ENCODE data around the gene USP20.

Gene USP20

DNA sequence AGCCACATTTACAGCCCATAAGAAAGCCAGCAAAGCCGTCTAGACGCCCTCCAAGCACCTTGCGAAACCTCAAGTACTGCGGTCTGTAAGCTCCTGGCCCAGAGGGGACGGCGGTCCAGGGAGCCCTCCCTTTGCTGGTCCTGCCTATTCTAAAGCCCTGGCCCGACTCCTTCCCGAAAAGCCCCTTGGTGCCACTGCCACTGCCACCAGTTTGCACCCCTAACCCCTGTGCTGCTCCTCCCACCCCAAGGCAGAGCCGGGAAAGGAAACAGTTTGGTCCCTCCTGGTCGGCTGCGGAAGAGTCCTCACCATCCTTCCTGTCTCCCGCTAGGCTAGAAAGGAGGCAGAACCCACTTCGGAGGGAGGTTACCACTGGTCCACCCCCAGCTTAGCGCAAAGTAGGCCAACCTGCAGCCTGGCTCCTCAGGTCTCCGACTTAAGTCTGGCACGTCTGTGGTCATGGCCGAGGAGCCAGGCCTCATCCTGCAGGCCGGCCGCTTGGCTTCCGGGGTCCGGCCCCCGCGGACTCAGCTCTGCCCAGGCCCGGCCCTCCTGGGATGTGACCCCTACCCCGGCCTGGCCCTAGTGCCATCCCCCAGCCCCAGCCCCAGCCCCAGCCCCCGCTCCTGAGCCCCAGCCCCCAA lies 12.2 kb upstream of the USP20 start:
- DNase-seq (ENCODE audit: extremely low read depth in 1 of 2, low read depth in 1 of 2), result no peak

DNA sequence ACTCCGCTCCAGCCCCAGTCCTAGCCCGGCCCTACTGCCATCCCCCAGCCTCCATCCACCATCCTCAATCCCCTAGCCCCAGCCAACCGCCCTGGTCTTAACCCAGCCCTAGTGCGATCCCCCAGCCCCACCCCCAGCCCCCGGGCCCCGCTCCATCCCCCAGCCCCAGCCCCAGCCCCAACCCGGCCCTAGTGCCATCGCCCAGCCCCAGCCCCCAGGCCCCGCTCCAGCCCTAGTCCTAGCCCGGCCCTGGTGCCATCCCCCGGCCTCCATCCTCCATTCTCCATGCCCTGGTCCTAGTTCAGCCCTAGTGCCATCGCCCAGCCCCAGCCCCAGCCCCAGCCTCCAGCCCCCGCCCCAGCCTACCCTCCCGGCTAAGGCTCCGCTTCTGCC lies 11.7 kb upstream of the USP20 start:
- no peak for DNase-seq (ENCODE audit: extremely low read depth in 1 of 2, low read depth in 1 of 2)

DNA sequence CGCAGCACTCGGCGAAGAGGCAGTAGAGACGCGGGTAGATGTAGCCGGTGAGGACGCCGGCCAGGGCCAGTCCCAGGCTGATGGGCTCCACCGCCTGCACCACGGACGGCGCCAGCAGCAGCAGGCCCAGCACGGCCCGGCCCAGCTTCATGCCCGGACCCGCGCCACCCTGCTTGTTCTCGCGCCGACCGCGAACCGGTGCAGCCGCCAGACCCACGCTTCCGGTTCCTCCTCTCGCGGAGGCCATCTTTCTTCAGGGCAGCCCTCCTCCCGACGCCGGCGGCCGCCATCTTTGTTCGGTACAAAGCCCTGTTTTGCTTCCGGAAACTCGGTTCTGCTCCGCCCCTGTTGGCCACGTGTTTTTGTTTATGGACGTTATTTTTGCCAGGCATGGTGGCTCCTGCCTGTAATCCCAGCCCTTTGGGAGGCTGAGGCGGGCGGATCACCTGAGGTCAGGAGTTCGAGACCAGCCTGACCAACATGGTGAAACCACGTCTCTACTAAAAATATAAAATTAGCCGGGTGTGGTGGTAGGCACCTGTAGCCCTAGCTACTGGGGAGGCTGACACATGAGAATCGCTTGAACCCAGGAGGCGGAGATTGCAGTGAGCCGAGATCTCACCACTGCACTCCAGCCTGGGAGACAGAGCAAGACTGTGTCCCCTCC lies 11.2 kb upstream of the USP20 start, which contains the start of gene TOR1A:
TOR1A (minus strand) TSS at position 202 of the 667 bp plus-strand sequence; CDS start at position 151, 51 bp downstream.
- peak; percentile 76 to 86 for DNase-seq (ENCODE audit: extremely low read depth in 1 of 2, low read depth in 1 of 2)

DNA sequence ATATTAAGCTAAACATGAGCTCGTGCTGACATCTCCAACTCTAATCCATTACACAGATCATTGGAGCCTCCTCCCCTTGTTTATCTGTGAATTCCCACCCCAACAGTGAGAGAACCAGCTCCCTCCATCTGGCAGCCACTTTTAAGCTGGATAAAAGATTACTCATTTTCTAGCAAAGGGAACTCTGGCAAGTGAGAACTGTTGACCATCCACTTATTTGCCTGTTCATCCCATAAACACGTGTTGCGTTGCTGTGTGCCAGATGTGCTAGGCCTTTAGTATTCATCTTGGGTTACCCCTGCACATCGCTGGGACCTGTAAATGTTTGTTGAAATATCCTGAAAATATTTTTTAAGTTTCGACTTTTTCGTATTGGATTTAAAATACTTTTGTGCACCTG lies 8.9 kb upstream of the USP20 start:
- DNase-seq (ENCODE audit: extremely low read depth in 1 of 2, low read depth in 1 of 2), result no peak

DNA sequence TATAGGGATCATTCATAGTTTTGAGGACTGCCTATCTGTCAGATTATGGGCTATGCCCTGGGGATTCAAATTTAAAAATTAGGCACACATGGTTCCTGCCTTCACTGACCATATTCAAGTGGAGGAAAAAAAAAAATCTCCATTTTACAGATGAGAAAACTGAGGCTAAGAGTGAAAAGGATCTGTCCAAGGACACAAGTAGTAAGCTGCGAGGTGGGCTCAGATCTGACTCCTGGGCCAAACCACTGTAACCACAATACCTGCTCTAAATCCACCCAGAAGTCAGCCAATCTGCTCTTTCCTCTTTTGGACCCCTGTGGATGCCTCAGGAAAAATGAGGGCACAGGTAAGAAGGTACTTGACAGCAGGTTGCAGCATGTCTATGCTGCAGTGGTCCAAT lies 8.5 kb upstream of the USP20 start:
- DNase-seq (ENCODE audit: extremely low read depth in 1 of 2, low read depth in 1 of 2), result no peak

DNA sequence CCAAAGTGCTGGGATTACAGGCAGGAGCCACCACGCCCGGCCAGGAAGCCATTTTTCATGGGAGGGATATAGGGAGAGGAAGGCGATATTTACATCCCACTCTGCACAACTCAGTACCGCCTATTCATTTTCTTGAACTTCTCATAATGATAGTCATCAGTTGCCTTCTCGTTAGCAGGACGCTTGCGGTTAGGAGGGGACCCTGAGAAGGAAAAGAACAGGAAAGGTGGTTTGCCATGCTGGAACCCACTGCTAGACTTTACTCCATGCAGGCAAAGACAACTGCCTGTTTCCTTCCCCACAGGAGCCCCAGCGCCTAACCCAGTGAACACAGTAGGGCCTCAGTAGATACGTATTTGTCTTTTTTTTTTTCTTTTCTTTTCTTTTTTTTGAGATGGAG lies 7.2 kb upstream of the USP20 start:
- no peak for DNase-seq (ENCODE audit: extremely low read depth in 1 of 2, low read depth in 1 of 2)

DNA sequence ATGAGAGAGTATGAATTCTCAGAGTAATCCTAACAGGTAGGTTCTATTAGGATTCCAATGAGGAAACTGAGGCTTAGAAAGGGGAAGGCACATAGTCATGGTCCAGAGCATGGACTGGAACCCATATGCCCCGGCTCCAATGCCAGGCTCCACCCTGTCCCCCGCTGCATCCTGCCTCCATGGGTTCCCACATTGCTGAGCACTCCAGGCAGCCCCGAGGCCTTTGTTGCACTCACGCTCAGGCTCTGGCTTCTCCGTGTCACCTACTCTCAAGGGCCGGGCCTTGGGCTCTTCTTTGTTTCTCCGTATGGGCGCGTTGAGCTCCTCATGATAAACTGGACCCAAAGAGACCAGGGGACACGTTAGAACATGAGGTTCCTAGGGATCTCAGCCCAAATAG lies 6.3 kb upstream of the USP20 start:
- no peak for DNase-seq (ENCODE audit: extremely low read depth in 1 of 2, low read depth in 1 of 2)

DNA sequence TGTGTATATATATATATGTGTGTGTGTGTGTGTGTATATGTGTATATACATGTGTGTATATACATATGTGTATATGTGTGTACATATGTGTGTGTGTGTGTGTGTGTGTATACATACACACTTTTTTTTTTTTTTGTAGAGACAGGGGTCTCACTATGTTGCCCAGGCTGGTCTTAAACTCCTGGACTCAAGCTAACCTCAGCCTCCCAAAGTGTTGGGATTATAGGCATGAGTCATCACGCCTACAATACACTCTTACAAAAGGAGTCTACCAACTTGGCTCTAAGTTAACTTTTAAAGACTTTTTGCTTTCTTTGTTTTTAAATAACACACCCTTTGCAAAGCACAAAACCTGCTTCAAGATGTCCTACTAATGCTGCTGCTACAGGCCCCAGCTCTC lies 2.3 kb upstream of the USP20 start:
- DNase-seq (ENCODE audit: extremely low read depth in 1 of 2, low read depth in 1 of 2), result no peak

DNA sequence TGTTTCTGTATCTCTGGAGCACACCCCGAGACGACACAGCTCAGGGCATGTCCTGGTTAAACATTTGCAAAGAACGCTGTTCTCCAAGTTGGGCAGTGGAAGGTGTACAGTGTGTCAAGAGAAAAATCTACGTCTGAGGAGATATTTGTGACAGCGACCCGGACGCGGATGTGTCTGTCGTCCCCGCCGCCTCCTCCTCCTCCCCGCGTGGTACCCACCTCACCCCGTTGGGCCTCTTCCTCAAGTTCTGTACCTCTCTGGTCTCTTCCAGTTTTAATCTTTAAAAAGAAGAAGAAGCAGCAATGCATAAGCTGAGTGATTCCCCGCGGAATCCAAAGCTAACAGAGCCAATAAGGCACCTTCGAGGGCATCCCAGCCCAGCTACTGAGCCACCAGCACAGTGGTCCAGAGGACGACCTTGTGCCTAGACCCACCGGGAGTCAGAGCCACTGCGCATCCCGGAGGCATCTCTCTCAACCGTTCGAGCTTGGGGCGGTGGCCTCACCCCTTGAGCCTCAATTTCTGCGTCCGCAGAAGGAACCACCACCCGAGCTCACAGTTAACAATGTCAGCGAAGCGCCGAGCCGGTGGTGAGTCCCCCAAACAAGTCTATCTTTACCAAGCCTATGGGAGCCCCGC lies 650 bp upstream of the USP20 start:
- no peak for DNase-seq (ENCODE audit: extremely low read depth in 1 of 2, low read depth in 1 of 2)

DNA sequence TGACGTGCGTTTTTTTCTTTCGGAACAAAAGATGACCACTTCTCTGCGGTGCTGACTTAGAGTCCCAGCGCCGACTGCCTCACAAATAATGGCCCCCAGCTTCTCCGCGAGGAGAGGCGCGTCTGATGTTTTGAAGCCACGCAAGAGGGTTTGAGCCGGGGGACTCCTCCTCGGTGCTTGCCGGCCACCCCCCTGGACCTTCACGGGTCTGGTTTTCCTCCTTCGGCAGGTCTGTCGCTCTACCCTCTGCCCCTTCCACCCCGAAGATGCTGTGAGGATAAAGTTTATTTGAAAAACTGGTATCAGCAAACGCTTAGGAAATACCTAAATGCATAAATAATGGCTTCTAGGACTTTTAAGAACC lies 584 bp downstream of the USP20 start:
- DNase-seq (ENCODE audit: extremely low read depth in 1 of 2, low read depth in 1 of 2), result no peak

DNA sequence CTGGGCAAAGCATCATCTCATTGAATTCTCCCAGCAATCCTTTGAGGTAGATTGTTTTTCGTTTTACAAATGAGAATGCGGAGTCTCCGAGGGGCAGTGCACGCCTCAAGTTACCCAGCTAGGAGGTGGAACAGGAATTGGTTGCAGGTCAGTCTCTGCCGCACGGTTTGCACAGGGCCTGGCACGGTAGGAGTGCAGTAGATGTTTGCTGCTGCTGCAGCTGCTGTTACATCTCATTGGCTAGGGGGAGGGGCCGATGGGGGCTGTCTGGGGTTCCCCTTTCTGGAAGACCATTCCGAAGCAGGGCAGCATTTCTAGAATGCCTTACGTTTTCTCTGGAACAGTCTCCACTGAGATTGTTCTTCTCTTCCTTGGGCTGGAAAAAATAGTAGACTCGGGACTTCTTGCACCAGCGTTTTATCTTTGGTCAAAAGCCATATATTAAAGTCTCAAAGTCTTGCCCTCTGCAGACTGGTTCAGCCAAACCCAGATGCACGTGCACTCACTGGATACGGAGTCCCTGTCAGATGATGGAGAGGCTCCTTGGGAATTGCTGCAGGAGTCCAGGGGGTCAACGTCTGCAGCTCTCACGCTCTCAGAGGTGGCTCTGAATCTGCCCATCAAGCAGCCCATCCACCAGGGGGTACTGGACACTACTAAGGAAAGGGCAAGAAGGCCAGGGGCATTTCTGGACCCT lies 1.2 kb downstream of the USP20 start:
- no peak for DNase-seq (ENCODE audit: extremely low read depth in 1 of 2, low read depth in 1 of 2)

DNA sequence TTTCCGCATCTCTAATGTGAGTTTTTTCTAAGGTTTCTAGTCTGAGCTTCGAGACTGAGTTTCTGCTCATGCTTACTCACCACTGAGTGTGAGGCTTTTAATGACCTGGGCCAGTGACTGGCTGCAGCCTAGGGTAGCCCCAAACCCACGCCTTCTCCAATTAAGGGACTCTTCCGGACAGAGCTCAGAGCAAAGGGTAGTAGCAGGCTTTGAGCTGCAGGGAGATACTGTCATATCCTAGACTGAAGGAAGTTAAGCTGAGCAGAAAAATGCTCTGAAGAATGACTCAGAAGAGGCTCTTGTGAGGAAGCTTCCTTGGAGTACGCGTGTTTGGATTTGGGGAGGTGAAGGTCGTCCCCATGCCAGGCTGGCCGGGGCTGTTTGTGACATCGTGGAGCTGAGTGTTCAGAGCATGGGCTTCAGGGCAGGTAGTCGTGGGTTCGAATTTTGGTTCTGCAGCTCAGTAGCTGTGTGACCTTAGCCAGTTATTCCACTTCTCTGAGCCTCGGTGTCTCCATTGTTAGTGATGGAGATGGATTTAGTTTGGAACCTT lies 3.5 kb downstream of the USP20 start:
- no peak for DNase-seq (ENCODE audit: extremely low read depth in 1 of 2, low read depth in 1 of 2)

DNA sequence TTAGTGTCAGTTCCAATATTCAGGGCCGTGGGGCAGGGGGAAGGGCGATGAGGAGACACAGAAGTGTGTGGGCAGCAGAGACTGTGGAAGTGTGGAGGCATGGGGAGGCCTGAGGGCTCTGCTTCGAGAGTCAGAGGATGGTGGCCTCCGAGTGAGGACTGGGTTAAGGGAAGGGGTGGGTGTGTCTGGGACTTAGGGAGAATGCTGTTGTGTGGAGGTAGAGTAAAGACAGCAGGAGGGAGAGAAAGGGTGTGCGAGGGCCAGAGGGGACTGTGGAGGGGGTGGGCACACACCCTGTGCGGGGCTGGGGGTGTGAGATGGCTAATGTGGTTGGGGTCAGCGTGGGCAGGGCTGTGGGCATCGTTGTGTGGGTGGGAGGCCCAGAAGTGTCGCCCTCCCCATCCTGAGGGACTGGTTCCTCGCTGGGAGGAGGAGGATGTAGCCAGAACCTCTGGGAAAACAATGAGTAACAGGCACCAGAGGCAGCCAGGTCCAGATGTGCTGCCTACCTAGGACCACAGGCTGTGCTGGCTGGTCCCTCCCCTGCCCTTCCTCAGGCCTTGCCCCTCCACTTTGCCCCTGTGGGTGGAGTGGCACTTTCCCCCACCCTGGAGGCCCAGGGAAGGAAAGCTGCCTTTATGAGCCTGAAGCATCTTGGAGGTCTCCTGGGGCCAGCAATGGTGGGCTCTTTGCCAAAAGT lies 4.2 kb downstream of the USP20 start:
- no peak for DNase-seq (ENCODE audit: extremely low read depth in 1 of 2, low read depth in 1 of 2)

DNA sequence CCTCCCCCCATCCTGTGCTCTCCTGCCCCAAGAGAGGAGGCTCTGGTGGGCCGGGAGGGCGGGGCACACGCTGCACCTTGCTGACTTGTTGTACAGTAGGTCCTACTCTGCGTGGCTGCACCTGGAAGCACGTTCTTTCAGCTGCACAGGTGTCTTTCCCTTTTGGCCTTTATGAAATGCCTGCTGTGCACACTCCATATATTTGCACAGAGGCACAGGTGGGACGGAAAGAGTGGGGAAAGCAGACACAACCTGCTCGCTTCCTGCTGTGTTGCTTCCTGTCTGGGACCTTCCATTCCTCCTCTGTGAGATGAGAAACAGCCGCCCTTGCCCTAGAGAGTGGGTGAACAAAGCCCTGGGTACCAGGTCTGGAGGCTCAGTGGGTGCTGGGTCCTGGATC lies 4.8 kb downstream of the USP20 start:
- no peak for DNase-seq (ENCODE audit: extremely low read depth in 1 of 2, low read depth in 1 of 2)

DNA sequence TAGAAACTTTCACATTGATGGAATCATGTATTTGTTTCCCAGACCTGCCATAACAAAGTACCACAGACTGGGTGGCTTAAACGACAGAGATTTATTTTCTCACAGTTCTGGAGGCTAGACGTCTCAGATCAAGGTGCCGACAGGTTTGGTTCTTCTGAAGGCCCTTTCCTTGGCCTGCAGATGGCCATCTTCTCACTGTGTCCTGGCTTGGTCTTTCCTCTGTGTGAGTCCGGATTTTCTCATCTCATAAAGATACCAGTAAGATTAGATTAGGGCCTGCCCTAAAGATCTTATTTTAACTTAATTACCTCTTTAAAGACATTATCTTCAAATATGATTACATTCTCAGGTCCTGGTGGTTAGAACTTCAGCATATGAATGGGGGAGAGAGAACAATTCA lies 5.8 kb downstream of the USP20 start:
- DNase-seq (ENCODE audit: extremely low read depth in 1 of 2, low read depth in 1 of 2), result no peak

DNA sequence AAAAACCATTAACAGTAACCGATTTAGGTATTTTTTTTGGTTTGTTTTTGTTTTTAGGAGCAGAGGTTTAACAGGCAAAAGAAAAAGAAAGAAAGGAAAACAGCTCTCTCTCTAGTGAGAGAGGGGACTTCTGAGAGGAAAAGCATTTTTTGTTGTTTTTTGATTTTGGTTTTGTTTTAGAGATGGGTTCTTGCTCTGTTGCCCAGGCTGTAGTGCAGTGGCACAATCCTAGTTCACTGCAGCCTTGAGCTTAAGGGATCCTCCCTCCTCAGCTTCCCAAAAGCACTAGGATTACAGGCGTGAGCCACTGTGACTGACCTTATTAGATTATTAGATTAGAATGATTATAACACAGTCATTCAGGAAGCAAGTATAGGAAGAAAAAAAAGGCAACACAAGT lies 10.1 kb downstream of the USP20 start:
- DNase-seq (ENCODE audit: extremely low read depth in 1 of 2, low read depth in 1 of 2), result no peak

DNA sequence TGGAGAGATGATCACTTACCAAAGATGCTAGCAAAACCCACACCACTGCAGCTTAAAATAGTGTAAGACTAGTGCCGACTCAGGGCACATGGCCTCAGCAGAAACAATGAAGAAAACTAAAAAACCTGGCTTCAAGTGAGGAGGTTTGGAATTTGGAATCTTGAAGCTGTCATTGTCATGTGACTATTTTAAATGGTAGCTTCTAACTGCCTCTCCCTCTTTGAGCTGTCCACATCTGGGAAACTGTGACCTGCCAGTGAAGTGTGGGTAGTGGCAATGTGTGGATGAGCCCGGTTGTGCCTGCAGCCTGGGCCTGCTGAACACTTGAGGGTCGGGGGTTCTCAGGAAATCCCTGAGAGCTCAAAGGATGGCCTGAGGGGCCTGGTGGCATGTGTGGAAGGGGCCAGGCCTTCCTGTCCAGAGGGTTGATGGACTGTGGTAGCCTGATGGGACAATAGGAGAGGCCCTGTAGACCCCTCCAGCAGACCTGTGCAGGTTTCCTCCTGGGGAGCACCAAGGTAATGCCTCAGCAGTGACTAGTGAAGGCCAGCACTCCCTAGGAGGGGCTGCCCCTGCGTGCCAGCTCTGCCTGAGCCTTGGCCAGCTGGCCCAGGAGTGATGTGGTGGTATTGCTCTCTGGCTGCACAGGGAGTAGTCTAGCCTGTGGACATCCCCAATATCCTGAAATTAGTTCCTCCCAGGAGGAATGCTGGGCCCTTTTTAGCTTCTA lies 13.6 kb downstream of the USP20 start:
- DNase-seq (ENCODE audit: extremely low read depth in 1 of 2, low read depth in 1 of 2), result no peak

DNA sequence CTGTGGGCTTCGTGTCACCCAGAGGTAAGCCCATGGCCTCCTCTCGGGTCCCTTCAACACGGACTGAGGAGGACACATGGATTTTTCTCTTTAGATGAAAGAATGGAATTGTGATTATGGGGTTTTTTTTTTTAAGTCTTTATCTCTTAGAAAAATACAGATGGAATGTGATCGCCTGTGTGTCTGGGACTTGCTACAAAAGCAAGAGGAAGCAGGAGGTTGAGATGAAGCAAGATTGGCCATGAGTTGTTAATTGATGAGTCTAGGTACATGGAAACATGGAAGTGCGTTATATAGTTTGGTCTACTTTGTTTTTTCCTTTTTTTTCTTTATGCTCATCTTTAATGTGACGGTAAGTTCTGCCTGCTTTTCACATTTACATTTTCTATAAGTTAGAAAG lies 14.6 kb downstream of the USP20 start:
- no peak for DNase-seq (ENCODE audit: extremely low read depth in 1 of 2, low read depth in 1 of 2)

DNA sequence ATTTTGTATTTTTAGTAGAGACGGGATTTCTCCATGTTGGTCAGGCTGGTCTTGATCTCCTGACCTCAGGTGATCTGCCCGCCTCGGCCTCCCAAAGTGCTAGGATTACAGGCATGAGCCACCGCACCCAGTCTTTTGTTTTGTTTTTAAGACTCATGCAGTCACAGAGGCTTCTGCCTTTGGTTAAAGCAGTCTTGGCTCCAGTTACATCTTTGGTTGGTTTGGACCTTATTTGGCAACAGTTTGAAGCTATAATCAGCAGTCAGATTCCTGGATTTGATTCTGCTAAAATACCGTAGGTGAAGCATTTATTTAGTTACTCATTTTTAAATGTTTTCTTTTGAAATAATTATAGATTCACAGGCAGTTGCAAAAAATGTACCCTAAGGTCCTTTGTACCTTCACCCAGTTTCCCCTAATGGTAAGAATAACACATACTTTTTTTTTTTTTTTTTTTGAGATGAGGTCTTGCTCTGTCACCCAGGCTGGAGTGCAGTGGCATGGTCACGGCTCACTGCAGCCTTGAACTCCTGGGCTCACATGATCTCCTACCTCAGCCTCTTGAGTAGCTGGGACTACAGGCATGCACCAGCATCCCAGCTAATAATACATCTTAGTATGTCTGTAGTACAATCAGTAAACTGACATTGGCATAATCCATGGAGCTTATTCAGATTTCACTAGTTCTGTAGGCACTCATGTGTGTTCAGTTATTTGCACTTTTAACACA lies 15.7 kb downstream of the USP20 start:
- no peak for DNase-seq (ENCODE audit: extremely low read depth in 1 of 2, low read depth in 1 of 2)

DNA sequence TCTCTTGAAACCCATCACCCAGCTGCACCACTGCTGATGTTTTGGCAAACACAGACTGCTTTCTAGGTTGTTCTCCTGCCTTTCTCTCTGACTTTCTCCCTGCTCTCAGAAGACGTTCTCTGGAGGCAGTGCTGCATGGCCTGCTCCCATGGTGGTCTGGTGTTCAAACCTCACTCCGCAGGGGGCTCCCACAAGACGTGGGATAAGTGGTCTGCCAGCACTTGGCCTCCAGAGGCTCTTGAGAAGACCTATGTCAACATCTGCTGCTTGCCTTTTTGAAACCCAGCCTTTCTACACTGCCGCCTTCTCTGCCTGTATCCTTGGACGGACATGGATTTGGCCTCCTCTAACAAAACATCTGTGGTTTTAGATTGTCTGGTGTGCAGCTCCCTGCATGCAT lies 16.6 kb downstream of the USP20 start:
- DNase-seq (ENCODE audit: extremely low read depth in 1 of 2, low read depth in 1 of 2), result no peak
